Measurements from ENCODE around the gene MDM4.

- TF ChIP-seq FOXM1 (IDR thresholded peaks at IDR 0.05; ENCODE audit: borderline replicate concordance), result no peak
- no peak for TF ChIP-seq ZNF384 (IDR thresholded peaks at IDR 0.05)
- no peak for TF ChIP-seq ELF4 (IDR thresholded peaks at IDR 0.05)
- TF ChIP-seq BHLHE40 (IDR thresholded peaks at IDR 0.05; ENCODE audit: borderline replicate concordance), result no peak
- no peak for TF ChIP-seq NFRKB (IDR thresholded peaks at IDR 0.05)
- no peak for TF ChIP-seq FOXK2 (IDR thresholded peaks at IDR 0.05)
- TF ChIP-seq HDGF (IDR thresholded peaks at IDR 0.05; ENCODE audit: borderline replicate concordance), result no peak
- no peak for TF ChIP-seq CTBP1 (IDR thresholded peaks at IDR 0.05; ENCODE audit: borderline replicate concordance)
- no peak for TF ChIP-seq TARDBP (IDR thresholded peaks at IDR 0.05)
Measured at GRCh38 chr1:204476563-204476962, 39.6 kb upstream of the MDM4 start.
